Activated T-cell treated with anti-CD3 and anti-CD28 coated beads, Interleukin-2, amount 50 U/mL, for 72 hours (primary cell): ENCODE results near the gene NSUN2. TPM values are rescaled to one million over a fixed set of nuclear protein-coding genes. Genes with fewer than 3 reads are reported as not detected.

ENCODE experiments used
- ATAC-seq, 2 donors: fragments of 150-1000 bp; cut with Tn5 transposase; replicated peaks in 1 of 2; 2 replicates each; pipeline ENCODE4 v1.10.0; 2021; ENCODE audit warnings: moderate library complexity in 2 of 2, mild to moderate bottlenecking in 1 of 2
- DNase-seq, 2 donors: peaks; one replicate each; pipeline ENCODE4 v3.0.0; 2021 to 2022; ENCODE audit warnings: mixed read lengths in 1 of 2
- H3K27ac Mint-ChIP-seq: one replicate; pipeline ENCODE4 v1.8.0; 2022; ENCODE audit warnings: mild to moderate bottlenecking, moderate library complexity, mixed read lengths
- H3K27me3 Mint-ChIP-seq: one replicate; pipeline ENCODE4 v1.8.0; 2022; ENCODE audit warnings: low read depth, mixed read lengths
- H3K36me3 Mint-ChIP-seq, 2 donors: one replicate each; pipeline ENCODE4 v1.8.0; 2022; ENCODE audit warnings: mixed read lengths in 2 of 2, mild to moderate bottlenecking in 1 of 2; ENCODE audit not compliant: insufficient read depth in 2 of 2
- H3K4me1 Mint-ChIP-seq: one replicate; pipeline ENCODE4 v1.8.0; 2022; ENCODE audit warnings: low read depth, mixed read lengths
- H3K4me3 Mint-ChIP-seq, 2 donors: one replicate each; pipeline ENCODE4 v1.8.0; 2022; ENCODE audit warnings: mild to moderate bottlenecking in 2 of 2, mixed read lengths in 2 of 2, moderate library complexity in 2 of 2
- H3K9me3 Mint-ChIP-seq, 2 donors: one replicate each; pipeline ENCODE4 v1.8.0; 2022; ENCODE audit warnings: mixed read lengths in 2 of 2
- total RNA-seq, 2 donors: library from RNA; stranded (reverse); gene quantifications; one replicate each; pipeline ENCODE4 v1.2.3, GENCODE V29; 2022

NSUN2 gene
- total RNA-seq, 2 donors from 2014 or later: 78.7 to 79.0 TPM

- Mint-ChIP-seq H3K9me3 (peaks cover 3 to 6% of the 10 kb centered on the region in 2 donors), H3K36me3 (no peaks in the 10 kb centered on the region), H3K4me1 (peaks cover 7% of the 10 kb centered on the region), H3K27ac (no peak overlapping the region), H3K4me3 (no peak overlapping the region), H3K27me3 (peaks cover 9% of the 10 kb centered on the region)
- no peak for ATAC-seq
- no peak for DNase-seq
These were observed 80.2 kb downstream of the NSUN2 start for GRCh38 chr5:6552612-6553011.

- DNase-seq: no peak
These were observed 80.9 kb downstream of the NSUN2 start for GRCh38 chr5:6551955-6552313.

GRCh38 chr5:6551287-6551954, 81.4 kb downstream of the NSUN2 start:
- Mint-ChIP-seq H3K27ac (no peak overlapping the region), H3K9me3 (peaks cover 3 to 6% of the 10 kb centered on the region in 2 donors), H3K27me3 (peaks cover 9% of the 10 kb centered on the region), H3K36me3 (no peaks in the 10 kb centered on the region), H3K4me3 (no peak overlapping the region), H3K4me1 (peaks cover 7% of the 10 kb centered on the region)
- no peak for ATAC-seq
- DNase-seq: no peak

More at GRCh38 chr5:6551955-6552313, 80.9 kb downstream of the NSUN2 start:
- peaks cover 7% of the 10 kb centered on the region for H3K4me1 Mint-ChIP-seq
- ATAC-seq: no peak
- H3K27me3 Mint-ChIP-seq: peaks cover 9% of the 10 kb centered on the region
- peaks cover 3 to 6% of the 10 kb centered on the region in 2 donors for H3K9me3 Mint-ChIP-seq
- H3K36me3 Mint-ChIP-seq: no peaks in the 10 kb centered on the region
- no peak overlapping the region for H3K4me3 Mint-ChIP-seq
- H3K27ac Mint-ChIP-seq: no peak overlapping the region

GRCh38 chr5:6550628-6551027, 82.2 kb downstream of the NSUN2 start:
- H3K4me1 Mint-ChIP-seq: peaks cover 7% of the 10 kb centered on the region
- H3K9me3 Mint-ChIP-seq: peaks cover 3 to 6% of the 10 kb centered on the region in 2 donors
- DNase-seq (no peak), ATAC-seq (no peak)
- peaks cover 2% of the 10 kb centered on the region for H3K27me3 Mint-ChIP-seq
- no peak overlapping the region for H3K27ac Mint-ChIP-seq
- no peaks in the 10 kb centered on the region for H3K36me3 Mint-ChIP-seq
- H3K4me3 Mint-ChIP-seq: no peak overlapping the region

Other genes with a start within 250 kb of the NSUN2 start
- gene UBE2QL1, start 184.2 kb downstream of the NSUN2 start, total RNA-seq: under 1 TPM; 0.19 to 0.28 TPM
- 10 to 100 TPM; 16.4 to 22.8 TPM for gene SRD5A1, start 396 bp upstream of the NSUN2 start, total RNA-seq
- 10 to 100 TPM; 45.0 to 49.8 TPM for gene TENT4A, start 80.4 kb upstream of the NSUN2 start, total RNA-seq